HG03103 (cell line): ENCODE results near the gene OXCT1.

Experiments
- ATAC-seq: cut with Tn5 transposase; IDR thresholded peaks from one replicate; pipeline ENCODE4 v1.9.1; 2021; ENCODE audit warnings: low read depth; ENCODE audit not compliant: unreplicated experiment

OXCT1 gene

GRCh38 chr5:41869724-41870626 is at the start of gene OXCT1:
OXCT1 (minus strand) TSS chr5:41870425; CDS start chr5:41870358, 67 bp downstream.
- ATAC-seq, result peak; percentile 90

- peak; percentile 57 for ATAC-seq
These were observed 47.9 kb upstream of the OXCT1 start for GRCh38 chr5:41918105-41918504.

GRCh38 chr5:41908374-41909079 is 38.3 kb upstream of the OXCT1 start:
- ATAC-seq, result no peak

- no peak for ATAC-seq
These were observed 35.9 kb upstream of the OXCT1 start for GRCh38 chr5:41906151-41906550.

DNA sequence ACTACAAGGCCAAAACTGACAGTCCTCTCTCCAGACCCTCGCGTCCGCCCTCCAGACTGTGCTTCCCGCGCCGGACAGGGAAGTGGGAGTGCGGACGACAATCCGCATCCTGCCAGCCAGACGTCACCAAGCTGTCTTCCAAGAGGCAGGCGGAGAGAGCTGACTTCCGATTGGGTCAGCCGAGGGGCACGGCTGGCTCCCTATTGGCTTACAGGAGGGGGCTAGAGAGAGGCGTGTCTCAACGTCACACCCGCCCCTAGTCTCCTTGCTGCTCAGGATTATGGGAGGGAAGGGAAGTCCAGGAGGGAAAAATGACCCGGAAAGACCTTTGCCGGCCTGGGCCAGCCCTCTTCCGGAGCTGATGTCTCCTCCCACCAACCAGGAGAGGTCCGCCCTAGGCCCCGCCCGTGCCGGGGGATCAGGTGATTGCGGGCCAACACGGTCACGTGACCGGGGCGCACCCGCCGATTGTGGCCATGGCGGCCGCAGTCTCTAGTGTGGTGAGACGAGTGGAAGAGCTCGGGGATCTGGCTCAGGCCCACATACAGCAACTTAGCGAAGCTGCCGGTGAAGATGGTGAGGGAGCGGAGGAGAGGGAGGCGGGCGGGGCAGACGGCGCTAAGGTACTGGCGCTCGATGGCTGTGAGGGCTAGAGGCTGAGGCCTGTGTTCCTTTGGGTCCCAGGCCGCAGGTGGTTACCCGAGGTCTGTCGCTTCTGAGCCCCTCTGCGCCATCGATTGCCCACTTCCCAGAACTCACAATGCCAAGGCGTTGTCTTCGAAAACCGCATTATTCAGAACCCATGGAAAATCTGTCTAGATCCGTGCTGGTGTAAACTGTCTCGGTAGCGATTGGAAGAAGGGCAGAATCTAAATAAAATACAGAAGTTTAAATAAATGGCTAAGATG is 33.9 kb upstream of the OXCT1 start, which contains the start of gene RIMOC1:
RIMOC1 (plus strand) TSS at position 453 of the 908 bp plus-strand sequence; CDS start at position 477, 24 bp downstream.
- peak; percentile 98 for ATAC-seq

DNA sequence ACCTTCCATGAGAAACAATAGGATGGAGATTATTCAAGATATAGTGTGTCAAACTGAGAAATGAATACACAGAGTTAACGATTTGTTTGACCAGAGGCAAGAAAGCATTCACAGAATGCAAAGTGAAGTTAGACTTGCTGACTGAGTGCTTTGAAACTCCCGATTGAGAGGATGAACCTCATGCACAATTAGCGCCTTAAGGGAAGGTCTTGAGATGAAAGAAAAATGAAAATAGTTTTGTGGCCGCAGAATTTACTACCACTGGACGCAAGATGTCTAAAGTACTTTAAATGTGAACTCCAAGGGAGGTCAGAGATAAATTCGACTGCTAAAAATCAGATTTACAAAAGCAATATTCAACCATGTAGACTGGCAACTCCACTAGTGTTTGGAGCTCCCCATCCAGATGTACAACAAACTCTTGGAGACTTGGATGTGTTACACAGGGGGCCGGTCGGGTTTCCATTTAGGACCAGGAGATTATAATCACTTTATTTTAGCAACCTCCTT is 33.2 kb upstream of the OXCT1 start:
- ATAC-seq, result no peak

DNA sequence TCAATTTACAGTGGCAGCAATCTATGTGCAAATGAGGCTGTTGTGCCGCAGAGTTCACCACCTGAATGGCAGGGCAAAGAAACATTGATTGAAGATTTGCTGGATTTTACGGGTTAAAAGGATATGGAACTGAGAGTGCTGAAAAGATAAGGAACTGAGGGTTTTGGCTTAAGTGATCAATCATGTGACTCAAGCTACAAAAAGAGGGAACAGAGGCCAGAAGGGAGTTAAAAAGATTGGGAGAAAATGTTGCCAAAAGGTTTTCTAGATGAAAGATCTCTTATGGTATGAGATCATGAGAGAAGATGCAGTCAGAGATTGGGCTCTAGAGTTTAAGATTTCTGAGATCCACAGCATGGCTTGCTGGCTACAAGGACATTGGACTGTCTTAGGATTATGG is 26.0 kb upstream of the OXCT1 start:
- no peak for ATAC-seq

- peak; percentile 44 for ATAC-seq
These were observed 23.0 kb upstream of the OXCT1 start for GRCh38 chr5:41893074-41893851.

GRCh38 chr5:41892031-41892430 is 21.8 kb upstream of the OXCT1 start:
- ATAC-seq, result no peak

DNA sequence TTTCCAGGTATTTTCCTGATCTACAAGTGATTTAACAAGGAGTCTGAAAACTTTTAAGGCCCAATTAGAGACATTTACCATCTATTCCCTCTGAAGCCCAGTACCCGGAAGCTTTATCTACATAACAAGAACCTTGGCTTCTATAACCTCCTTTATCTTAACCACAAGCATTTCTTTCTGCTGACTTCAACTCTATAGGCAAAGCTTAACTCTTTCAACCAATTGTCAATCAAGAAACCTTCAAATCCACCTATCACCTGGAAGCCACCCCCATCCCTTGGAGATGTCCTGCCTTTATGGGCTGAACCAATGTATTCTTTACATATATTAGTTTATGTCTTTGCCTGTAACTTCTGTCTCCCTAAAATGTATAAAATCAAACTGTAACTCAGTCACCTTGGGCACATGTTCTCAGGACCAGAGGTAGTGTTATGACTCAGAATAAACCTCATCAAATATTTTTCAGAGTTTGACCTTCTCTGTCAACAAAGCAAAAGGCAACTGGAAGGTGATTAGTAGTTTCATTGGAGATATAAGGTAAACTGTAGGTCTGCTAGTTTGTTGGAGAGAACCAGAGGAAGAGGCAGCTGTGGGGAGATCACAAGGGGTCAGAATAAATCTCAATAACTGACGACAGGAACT is 21.0 kb upstream of the OXCT1 start:
- no peak for ATAC-seq

- no peak for ATAC-seq
These were observed 15.1 kb upstream of the OXCT1 start for GRCh38 chr5:41885286-41885685.

GRCh38 chr5:41883936-41884335 is 13.7 kb upstream of the OXCT1 start:
- no peak for ATAC-seq

DNA sequence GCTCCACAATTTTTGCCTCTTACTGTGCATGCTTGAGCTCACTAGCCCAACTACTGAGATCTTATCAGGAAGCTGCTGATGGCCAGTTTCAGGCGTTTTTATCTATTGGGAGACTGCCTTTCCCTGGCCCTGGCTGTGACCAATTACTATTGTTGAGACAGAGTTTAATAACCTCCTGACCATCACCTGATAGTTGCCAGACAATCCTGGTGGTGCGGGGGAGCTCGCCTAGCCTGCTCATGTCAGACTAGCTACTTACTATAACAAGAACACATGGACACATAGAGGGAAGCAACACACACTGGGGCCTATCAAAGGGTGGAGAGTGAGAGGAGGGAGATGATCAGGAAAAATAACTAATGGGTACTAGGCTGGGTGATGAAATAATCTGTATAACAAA is 13.0 kb upstream of the OXCT1 start:
- no peak for ATAC-seq

DNA sequence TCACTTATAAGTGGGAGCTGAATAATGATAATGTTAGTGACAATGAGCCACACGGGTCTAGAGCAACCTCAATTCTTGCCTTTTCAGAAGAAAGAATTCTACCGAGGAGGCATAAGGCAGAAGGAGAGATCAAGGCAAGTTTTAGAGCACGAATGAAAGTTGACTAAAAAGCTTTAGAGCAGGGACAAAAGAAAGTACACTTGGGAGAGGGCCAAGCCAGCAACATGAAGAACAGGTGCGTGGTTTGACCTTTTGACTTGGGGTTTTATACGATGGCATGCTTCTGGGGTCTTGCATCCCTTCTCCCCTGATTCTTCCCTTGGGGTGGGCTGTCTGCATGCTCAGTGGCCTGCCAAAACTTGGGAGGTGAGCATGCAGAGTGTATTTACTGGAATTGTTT is 12.5 kb upstream of the OXCT1 start:
- no peak for ATAC-seq

DNA sequence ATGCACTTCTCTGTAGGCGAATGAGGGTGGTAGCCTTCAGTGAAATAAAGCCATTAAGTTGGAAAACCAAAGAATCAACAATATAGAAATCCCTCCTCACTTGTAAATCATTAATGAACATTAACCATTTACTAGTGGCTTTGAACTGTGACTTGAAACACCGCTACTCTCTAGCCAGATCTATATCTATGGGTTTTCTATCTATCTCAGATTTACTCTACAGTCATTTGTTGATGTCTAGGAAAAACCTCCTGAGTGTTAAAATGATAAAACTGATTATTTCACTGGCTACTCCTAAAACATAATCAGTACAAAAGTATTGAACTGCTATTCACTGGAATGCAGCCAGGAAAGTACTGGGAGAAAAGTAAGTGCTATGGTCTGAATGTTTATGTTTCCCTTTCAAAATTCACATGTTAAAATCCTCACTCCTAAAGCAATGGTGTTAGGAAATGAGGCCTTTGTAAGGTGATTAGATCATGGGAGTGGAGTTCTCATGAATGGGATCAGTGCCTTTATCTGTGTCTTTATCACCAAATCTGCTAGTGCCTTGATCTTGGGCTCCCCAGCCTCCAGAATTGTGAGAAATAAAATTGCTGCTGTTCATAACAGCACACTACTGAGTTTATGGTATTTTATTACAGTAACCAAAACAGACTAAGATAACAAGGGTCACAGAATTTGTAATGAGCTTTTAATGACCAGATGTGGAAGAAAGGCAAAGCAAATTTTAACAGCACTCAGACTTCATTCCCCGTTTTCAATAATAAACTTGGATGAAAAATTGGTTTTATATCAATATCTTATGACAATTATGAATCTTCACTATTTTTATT is 8.6 kb upstream of the OXCT1 start:
- no peak for ATAC-seq

DNA sequence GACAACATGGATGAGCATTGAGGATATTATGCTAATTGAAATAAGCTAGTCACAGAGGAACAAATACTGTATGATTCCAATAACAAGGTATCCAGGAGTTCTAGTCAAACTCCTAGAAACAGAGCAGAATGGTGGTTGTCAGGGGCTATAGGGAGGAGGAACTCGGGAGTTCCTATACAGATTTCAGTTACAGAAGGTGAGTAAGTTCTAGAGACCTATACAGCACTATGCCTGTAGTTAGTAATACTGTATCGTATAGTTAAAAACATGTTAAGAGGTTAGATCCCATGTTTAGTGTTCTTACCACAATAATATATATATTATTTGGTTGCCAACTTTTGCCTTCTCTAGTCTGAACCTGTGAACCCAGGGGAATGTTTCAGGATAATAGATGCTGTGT is 7.9 kb upstream of the OXCT1 start:
- ATAC-seq, result no peak

GRCh38 chr5:41877408-41877807 is 7.2 kb upstream of the OXCT1 start:
- no peak for ATAC-seq

DNA sequence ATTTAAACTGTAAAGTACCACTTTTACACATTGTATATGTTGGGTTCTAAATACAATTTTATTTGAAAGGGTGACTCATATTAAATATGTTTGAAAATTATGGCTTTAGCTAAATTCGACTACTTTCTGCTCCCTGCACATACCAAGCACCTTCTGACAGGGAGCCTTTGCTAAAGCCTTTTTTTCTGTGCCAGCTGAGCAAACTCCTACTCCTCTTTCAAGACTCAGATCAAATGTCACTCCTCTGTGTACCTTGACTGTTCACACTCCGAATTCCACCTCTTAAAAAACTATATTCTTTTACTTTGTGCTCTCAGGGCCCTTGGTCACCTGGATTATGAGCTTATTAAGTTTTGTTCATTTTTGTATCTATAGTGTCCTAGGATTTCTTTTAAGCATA is 6.5 kb upstream of the OXCT1 start:
- no peak for ATAC-seq
